HPDE6-E6E7 (cell line): ENCODE measurements around the gene GRIP2.

Experiments used
- DNase-seq: peaks from one replicate; pipeline ENCODE4 v3.0.0; 2011; ENCODE audit warnings: missing footprints; ENCODE audit errors: extremely low spot score

The GRIP2 gene

DNA sequence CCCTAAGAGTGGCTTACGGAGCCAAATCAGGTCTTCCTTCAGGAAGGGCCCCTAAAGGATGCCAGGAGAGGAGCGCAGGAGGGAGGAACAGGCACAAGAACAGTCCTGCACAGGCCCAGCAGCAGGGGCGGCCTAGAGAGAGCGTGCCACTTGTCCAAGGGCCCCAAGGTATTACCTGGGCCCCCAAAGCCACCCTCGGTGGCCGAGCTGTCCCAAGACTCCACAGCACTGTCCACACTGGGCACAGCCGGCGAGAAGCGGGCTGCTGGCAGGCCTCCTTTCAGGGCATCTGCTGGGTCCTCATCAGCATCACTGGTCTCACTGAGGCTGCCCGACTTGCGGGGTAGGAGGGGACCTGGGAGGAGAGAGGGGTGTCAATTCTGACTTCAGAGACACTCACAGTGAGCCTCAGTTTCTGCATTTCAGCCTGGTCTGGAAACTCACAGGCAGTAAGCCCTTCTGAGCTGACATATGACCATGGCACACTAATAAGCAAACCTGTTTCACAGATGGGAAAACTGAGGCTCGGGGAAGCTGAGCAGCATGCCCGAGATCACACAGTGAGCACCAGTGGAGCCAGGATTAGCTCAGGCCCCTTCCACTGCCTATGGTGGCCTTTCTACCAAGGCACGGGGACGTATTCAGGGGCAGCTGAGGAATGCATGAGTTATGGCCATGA is 33.4 kb downstream of the GRIP2 start:
- DNase-seq: no peak

DNA sequence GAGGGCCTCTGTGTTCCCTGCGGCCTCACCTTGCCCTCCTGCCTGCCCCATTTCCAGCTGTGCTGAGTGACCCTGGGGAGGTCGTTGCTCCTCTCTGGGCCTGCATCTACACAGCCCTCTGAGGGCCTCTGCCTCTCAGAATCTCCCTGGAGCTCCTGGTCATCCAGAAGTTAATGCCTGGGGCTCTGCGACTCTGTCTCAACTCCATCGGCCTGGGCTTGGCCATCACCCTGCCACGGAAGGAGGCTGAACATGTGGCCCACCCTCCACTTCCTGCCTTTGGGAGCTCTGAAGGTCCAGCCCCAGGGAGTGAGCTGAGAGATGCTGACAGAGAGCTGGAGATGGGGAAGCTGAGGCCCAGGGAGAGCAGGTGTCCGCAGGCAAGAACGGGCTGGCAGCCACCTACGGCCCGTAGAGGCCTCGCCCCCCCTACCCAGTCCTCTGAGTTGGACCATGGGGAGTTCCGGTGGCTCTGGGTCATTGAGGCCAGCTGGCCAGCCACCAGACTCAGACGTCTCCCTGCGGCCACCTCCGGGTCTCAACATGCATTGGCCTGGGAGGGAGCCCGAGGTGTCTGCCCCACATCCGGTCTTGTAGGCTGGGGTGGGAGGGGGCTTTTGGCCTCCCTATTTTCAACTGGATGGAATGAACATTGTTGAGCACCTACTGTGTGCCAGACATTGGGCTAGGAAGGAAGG is 34.2 kb downstream of the GRIP2 start:
- DNase-seq: no peak

DNA sequence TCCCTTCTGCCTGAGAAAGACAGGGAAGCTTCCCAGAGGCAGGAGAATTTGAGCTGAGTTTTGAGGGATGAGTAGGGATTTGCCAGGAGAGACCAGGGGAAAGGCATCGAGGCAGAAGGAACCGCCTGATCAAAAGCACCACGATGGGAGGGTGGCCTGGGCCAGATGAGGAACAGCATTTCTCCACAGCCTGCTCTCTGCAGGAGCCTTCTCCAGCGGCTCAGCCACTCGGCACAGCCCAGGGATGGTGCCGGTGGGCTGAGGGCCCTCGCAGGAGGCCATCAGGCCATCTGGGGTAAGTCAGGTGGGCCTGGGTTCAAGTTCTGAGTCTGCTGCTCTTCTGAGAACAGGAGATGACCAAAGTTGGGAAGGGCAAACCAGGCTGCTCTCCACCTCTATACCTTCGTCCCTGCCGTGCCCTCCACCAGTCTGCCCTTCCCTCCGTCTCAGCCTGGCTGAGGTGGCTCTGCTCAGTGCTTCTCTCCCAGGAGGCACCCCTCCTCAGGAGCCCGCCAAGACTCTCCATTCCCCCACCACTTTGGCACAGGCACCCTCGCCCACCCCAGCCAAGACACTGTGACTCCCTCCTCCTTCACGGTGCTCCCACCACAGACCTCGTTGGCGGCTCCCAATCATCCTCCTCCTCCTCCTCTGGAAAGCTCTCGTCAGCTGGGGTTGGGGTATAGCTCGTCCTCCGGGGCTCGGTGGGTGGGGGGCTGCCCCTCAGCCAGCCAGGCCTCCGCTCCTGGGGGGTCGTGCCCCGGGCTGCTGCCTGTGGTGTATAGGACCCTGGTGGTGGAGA is 34.9 kb downstream of the GRIP2 start:
- DNase-seq: no peak

DNA sequence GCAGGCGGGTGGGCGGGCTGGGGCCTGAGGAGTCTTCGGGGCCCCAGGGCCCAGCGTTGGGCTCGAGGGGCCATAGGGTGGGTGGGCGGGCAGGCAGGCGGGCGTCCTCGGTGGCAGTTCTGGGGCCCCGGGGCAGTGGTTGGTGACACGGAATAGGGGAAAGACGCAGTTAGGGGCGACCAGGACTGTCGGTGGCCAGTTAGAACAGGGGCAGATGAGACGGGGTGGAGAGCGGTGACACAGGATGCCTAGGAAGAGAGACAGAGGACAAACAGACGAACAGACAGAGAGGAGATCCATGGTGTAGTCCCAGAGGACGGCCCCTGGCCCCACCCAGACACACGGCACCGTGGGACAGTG is 36.5 kb downstream of the GRIP2 start:
- no peak for DNase-seq

DNA sequence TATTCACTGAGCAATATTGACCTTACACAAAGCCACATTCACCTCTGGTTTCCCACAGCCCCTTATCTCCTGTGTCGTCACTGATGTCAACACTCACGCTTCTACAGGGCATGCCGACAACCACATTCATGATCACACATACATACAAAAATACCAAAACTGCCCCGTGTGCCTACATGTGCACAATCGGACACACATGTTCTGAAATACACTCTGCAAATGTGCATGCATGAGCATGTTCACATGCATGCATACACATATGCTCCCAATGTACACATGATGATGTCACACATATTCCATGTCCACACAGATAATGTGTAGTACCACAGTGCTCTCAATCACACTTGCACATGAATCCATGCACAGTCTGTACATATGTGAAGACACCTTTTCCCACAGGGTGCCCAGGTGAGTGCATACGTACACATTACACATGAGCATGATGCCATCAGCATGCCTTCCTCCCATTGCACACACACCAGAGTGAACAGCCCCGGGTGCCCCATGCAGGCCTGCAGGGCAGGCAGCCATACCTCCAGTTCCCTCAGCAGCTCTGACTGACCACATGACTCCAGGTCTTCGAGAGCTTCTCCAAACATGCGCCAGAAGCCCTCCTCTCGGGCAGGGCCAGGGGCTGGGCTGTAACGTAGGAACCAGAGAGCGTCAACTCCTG is 37.0 kb downstream of the GRIP2 start:
- DNase-seq: no peak

DNA sequence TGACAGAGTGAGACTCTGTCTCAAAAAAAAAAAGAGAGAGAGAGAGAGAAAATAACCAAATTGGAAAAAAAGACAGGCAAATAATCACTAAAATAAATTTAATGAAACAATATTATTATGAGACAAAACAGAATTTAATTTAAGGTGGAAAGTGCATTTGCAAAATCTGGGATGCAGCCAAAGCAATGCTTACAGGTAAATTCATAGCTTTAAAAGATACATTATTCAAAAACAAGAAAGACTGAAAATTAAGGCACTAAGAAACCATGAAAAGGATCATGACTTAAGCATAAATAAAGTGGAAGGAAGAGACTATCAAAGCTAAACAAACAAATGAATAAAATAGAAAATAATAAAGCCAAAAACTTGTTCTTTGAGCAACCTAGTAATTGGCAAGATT is 37.7 kb downstream of the GRIP2 start:
- no peak for DNase-seq

DNA sequence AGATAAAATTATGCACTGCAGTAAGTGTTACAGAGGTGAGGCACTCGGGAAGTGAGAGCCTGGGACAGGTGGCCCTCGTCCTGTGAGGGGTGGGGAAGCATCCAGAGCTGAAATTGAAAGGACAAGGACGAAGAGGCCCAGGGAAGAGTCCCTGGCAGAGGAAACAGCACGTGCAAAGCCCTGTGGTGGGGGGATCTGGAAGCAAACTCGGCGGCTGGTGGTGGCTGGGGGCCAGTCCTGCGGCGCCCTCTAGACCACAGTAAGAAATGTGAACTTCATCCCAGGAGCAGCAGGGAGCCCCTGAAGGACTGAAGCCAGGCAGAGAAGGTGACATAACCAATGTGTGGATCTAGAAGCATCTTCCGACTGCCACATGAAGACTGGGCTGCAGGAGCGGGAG is 42.8 kb downstream of the GRIP2 start:
- no peak for DNase-seq

DNA sequence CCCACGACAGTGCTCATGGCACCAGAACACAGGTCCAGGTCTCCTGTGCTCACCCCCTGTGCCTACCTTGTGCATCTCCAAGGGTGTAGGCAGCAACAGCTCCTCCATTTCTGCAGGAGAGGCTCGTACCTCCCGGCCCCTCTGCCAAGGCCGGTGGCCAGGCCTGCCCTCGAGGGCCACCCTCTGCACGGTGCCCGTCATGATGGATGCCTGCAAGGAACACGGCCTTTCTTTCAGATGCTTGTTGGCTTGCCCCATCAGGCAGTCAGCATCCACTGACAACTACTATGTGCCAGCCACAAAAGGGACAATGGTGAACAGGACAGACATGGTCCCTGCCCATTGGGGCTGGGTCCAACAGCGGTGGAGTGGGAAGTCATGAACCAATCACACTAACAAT is 43.8 kb downstream of the GRIP2 start:
- DNase-seq: no peak

DNA sequence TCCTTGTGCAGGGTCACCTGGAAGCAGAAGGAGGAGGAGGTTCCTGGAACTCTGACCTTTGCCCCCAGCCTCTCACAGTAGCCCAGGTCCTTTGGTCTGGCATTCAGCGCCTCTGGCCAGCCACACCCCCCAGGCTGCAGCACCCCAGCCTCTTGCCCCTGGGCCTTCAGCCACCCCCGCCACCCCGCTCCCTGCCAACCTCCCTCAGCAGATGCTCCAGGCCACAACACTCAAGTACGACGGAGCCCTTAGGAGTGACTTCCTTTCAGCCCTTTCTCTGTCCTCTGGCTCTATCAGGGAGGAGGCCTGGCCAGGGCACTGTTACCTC is 45.2 kb downstream of the GRIP2 start:
- DNase-seq: no peak

DNA sequence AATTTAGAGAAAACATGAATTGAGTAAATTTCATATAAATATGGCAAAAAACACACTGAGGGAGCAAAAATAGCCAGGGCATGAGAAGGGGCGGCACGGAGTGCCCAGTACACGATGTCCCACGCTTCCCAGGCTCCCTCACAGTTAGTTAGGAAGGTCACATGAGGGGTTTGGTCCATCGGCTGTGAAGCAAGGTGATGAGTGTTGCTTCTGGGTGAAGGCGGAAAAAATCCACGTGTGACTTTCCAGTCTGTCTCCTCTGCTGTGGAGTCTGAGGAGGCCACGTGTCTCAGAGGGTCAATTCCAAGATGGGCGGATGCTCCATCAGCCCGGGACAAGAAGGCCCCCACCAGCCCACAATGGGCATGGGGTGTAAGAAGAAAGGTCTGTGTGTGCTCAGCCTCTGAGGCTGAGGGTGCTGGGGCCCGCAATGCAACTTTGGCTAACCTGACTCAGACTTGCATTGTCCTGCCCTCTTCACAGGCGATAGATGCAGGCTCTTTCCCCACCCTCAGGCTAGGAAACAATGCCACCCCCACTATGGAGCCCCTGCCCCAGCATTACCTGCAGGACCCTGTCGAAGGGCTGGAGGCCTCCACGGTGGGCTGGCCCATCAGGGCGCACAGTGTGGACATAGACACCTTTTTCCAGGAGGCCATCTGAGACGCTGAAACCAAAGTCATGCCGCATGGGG is 45.7 kb downstream of the GRIP2 start:
- DNase-seq: no peak

DNA sequence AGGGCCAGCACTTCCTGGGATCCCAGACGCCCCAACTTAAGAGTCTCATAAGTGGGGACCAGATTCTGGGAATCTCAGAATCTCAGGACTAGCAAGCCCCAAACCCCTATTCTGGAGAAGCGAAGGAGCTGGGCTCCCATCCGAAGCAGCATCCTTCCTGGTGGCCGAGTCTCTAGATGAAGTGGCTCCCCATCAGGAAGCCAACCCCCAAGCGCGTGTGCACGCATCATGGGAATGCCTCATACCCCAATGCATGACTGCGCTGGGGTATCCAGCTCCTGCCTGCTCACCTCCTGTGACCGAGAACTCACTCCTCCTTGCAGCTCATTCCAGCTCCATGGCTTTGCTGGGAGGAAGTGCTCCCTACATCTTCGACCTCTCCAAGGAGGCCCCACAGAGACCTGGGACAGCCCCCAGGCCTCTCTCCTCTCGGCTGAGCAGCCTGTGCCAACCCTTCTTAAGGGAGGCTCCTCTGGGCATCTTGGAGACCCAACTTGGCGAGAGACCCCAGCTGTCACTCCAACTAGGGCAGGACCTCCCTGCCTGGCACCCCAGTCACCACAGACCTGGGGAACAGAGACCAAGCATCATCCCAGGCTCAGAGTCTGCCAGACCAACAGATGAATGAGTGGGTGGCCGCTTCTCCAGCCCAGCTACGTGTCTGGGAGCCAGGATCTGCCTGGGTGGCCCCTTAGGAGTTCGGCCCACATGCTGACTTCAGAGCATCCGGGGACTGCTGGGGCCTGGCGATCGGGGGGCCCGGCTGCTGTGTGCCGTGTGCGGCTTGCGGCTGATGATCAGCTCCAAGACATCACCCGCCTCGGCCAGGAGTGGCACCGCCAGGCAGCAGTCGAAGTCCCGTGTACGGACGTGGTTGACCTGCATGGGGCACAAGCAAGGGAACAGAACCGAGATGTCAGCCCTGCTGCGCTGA is 46.9 kb downstream of the GRIP2 start:
- no peak for DNase-seq

DNA sequence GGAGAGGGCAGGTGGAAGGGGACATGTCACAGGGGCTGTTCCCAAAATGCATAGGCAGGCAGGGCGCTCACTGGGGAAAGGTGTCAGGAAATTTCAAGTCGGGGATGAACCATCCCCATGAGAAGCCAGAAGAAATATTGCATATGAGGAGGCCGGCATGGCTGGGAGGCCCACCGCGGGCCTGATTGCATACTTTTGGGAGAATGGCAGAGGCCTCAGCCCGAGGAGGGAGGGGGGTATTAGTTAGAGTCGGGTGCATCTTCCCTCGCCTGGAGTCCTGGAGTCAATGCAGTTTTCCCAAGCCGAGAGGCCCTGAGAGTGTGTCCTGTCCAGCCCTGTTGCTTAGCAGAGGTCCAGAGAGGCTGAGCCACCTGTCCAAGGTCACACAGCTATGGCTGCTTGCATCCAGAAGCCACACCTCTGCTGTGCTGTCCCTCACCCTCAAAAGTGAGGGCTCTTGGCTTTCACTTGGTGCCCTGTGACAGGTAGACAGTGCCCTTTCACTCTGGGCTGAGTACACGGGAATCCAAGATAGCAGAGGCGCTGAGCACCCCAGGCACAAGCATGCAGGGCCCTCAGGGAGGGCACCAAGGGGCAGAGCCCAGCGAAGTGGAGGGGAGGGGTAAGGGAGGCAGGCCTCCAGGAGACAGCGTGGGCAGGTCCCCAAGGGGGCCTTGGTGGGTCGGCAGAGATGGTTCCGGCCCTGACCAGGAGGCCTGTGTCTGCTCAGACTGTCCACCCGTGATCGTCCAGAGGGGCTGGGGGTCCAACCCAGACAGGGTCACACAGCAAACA is 48.5 kb downstream of the GRIP2 start:
- DNase-seq: no peak

DNA sequence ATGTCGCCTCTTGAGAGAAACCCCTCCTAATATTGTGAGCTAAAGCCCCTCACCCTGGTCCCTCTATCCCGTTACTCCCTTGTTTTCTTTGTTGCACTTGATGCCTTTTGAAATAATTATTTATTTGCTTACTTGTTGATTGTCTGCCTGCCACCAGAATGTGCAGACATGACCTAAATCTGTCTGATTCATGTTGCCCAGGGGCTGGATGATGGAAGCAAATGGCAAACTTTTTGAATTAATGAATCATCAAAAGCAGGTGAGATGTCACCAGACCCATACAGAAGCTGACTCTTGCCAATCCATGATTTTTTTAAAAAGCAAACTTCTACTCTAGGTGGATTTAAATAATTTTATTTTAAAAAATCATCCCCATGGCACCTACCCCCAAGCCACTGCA is 49.3 kb downstream of the GRIP2 start:
- DNase-seq: peak; percentile 42

DNA sequence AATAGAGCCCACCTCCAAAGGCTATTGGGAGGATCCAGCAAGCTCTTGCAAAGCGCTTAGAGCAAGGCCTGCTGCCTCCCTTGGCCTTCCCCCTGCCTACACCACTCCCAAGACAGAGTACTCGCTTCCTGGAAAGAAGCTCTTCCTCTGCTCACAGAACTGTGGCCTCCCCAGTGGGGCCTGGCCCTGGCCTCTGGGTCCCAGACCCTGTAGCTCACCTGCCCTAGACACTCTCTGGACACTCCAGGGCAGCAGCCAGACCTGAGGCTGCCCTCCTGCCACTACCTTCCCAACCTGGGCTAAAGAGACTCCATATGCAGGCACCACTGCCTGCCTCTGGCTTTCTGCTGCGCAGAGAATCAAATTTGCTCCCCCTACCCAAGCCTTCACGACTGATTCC is 49.9 kb downstream of the GRIP2 start:
- DNase-seq: no peak

DNA sequence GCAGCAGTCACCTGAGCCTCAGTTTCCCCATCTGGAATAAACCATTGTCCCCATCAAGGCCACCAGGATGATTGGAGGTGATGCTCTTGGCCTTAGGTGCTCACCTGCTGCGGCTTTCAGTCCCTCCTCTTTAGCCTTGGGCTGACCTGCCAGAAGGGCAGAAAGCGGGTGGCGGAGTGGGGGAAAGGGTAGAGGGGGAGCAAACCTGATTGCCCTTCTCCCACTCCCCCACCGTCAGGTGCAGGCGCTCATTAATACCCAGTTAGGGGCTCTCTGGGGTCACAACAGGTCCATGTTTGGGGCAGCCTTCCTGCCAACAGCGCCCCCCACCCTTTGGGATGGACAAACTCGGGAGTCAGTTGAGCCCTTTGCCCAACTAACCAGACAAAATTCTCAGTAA is 50.5 kb downstream of the GRIP2 start:
- DNase-seq: no peak

DNA sequence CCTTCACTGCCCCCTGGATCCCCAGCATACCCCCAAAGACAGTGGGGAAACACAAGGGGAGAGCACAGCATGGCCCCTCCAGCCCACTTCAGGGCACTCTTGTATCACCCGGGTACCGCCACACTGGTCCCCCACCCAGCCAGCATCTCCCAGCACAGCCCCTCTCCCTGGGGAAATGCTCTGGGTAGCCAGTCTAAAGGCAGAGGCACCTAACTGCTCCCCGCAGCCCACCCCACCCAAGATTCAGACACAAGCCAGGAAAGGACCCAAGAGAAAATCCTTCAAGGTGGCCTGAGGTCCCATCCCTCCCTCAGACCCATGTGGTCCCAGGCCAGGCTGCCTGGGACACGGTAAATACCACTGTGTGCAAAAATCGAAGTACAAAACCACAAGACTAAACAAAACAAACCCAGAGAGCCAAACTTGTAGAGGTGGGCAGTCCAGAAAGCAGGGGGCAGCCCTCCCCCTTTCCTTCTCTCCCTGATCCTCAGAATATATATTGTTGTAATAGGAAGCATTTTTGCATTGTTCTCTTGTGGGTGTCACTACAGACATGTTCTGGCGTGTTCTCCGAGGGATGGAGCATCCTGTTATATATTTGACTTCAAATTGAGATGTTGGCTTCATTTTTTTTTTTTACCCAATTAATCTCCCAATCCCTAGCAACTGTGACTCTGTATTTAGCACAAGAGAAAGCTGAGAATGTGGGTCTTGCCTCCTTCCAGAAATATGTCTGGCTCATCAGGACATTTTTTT is 51.7 kb downstream of the GRIP2 start:
- DNase-seq: peak; percentile 41

DNA sequence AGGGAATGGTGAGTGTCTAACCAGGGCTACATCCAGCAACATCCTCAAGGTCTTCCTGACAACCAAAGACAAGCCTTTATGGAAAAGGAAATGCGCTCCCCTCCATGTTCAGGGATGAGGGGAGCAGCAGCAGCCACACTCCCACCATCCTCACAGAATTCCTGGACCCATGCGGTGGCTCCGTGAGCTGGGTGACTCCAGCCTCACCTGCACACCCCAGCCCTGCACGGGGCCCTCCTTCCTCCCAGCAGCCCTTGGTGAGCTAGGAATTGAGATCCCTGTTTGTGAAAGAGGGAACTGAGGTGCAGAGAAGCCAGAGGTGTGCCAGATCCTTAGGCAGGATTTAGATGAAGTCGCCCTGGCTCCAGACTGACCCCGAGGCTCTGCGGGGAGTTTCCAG is 52.3 kb downstream of the GRIP2 start:
- DNase-seq: no peak

DNA sequence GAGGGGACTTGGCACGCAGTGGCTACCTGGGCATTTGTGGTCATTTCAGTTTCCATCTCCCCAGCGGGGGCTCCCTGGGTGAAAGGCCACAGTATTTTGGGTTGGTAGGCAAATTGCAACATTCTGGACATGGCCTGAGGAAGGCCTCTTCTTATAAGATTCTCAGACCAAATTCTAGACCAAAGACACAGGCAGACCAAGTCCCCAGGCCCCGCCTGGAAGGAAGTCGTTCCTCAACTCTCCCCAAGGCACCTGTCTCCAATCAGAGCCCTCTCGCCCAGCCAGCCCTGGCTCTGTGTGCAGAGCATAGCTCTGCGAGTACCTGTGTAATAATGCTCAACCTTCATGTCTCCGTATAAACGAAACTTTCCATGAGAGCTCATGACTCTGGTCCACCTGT is 53.1 kb downstream of the GRIP2 start:
- DNase-seq: no peak

DNA sequence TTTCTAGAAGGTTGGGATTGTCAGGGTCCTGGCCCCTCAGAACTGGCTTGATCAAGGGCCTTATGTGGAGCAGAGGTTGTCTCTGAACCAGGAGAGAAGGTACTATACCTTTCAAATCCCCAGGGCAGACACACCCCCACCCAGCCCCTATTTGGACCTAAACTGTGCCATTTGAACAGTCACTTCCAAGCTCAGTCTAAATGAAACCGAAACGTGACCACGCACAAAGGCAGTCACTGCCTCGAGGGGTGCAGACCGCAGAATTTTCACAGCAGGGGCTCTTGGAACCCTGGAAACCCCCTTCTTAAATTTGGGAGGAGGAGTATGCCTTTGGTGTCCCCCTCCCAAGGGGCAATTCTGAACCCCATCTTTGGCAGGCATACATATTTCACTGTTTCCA is 53.7 kb downstream of the GRIP2 start:
- DNase-seq: no peak
